K562 (cell line): ENCODE results near the gene ABCC5. TPM values are rescaled to one million over a fixed set of nuclear protein-coding genes. Genes with fewer than 3 reads are reported as not detected.

Experiments used
- ATAC-seq: fragments of 200-7000 bp; cut with Tn5 transposase; 3 replicates; pipeline ENCODE4 v1.9.1; 2020; ENCODE audit warnings: moderate library complexity
- BruUV-seq: library from RNA; stranded (reverse); fragments of 400-500 nt; replicated peaks from 2 replicates; lab custom pipeline; 2021; lab: Mats Ljungman, UMichigan
- CTCF ChIA-PET: fragments of 300-600 bp; formaldehyde crosslinking; extraction: SDS; loops from one replicate; lab custom pipeline; 2021; ENCODE audit warnings: low intra/inter-chr PET ratio; lab: Yijun Ruan, JAX
- POLR2A ChIA-PET: fragments of 300-600, 350-650 bp; sonication (Branson Sonifier 250); formaldehyde crosslinking; extraction: SDS; loops from one replicate; lab custom pipeline; 2021; ENCODE audit warnings: antibody characterized with exemption, inconsistent platforms; lab: Yijun Ruan, JAX
- DNase-seq, 4 experiments: peaks; one replicate each; pipeline versions ENCODE4 v3.0.0 to v3.0.0-alpha.2; 2011 to 2018; ENCODE audit warnings: low spot score in 3 of 4, mixed read lengths in 3 of 4; ENCODE audit errors: extremely low read depth in 1 of 4
- FAIRE-seq: peaks from 2 replicates; lab custom pipeline; 2011; peaks lifted over from hg19 to GRCh38; lab: Jason Lieb, UNC
- H2AFZ ChIP-seq: 2 replicates; pipeline ENCODE4 v1.6.0; 2011; ENCODE audit warnings: low read depth, low read length, control low read depth, inconsistent platforms
- H3K27ac ChIP-seq: fragments of 200-600 bp; 3 replicates; pipeline ENCODE4 v1.8.0; 2011; ENCODE audit warnings: low read depth, mild to moderate bottlenecking, control low read depth, inconsistent platforms, low read length, moderate library complexity, mixed read lengths; ENCODE audit errors: extremely low read depth
- H3K27me3 ChIP-seq, 2 experiments: fragments of 300-600 bp in 1 of 2; 2 replicates in 1 of 2; 3 replicates in 1 of 2; pipeline versions ENCODE4 v1.6.0 to v1.8.0; 2011; ENCODE audit warnings: inconsistent platforms in 2 of 2, low read length in 2 of 2, mild to moderate bottlenecking in 1 of 2, mixed read lengths in 1 of 2, moderate library complexity in 1 of 2; ENCODE audit not compliant: control insufficient read depth in 2 of 2, insufficient read depth in 2 of 2
- H3K36me3 ChIP-seq: fragments of 300-600 bp; 3 replicates; pipeline ENCODE4 v1.8.0; 2011; ENCODE audit warnings: mild to moderate bottlenecking, low read length, inconsistent platforms; ENCODE audit not compliant: control insufficient read depth, insufficient read depth
- H3K4me1 ChIP-seq, 2 experiments: fragments of 200-600 bp in 1 of 2; replicated peaks in 1 of 2; 2 replicates in 1 of 2; 3 replicates in 1 of 2; pipeline versions ENCODE4 v1.5.1 to v1.8.0; 2011; ENCODE audit warnings: inconsistent platforms in 2 of 2, low read length in 2 of 2, mild to moderate bottlenecking in 1 of 2, mixed read lengths in 1 of 2, moderate library complexity in 1 of 2; ENCODE audit not compliant: control insufficient read depth in 2 of 2, insufficient read depth in 2 of 2
- H3K4me2 ChIP-seq: 2 replicates; pipeline ENCODE4 v1.6.1; 2011; ENCODE audit warnings: low read length, control low read depth, inconsistent platforms, mixed read lengths; ENCODE audit not compliant: insufficient read depth
- H3K4me3 ChIP-seq: fragments of 200-600 bp; sonication (generic), shearing (Covaris generic); 2 replicates; pipeline ENCODE4 v1.5.1; 2016; ENCODE audit warnings: control low read depth, inconsistent platforms
- H3K79me2 ChIP-seq: fragments of 200-600 bp; 3 replicates; pipeline ENCODE4 v1.8.0; 2011; ENCODE audit warnings: low read length, inconsistent platforms; ENCODE audit not compliant: control insufficient read depth, insufficient read depth
- H3K9ac ChIP-seq, 2 experiments: 2 replicates each; pipeline versions ENCODE4 v1.6.0 to v1.6.1; 2011; ENCODE audit warnings: low read depth in 2 of 2, low read length in 2 of 2, control low read depth in 1 of 2, inconsistent platforms in 1 of 2, mild to moderate bottlenecking in 1 of 2, mixed read lengths in 1 of 2; ENCODE audit not compliant: insufficient read depth in 1 of 2
- H3K9me1 ChIP-seq: one replicate; pipeline ENCODE4 v1.6.0; 2011; ENCODE audit warnings: inconsistent platforms, mild to moderate bottlenecking, low read length, moderate library complexity; ENCODE audit not compliant: control insufficient read depth, insufficient read depth
- H3K9me3 ChIP-seq: replicated peaks from 2 replicates; pipeline ENCODE4 v1.5.1; 2011; ENCODE audit warnings: low read depth, low read length, inconsistent platforms; ENCODE audit not compliant: control insufficient read depth, insufficient read depth
- H4K20me1 ChIP-seq: replicated peaks from 2 replicates; pipeline ENCODE4 v1.6.1; 2011; ENCODE audit warnings: low read length, inconsistent platforms, mixed read lengths; ENCODE audit not compliant: control insufficient read depth, insufficient read depth
- ARID2 ChIP-seq: fragments of 450-650 bp; IDR thresholded peaks from 2 replicates; pipeline ENCODE4 v1.6.1; 2017; ENCODE audit warnings: antibody characterized with exemption, mild to moderate bottlenecking
- ARID4B ChIP-seq: sonication (generic); formaldehyde crosslinking; IDR thresholded peaks from 2 replicates; pipeline ENCODE4 v1.8.0; 2022; ENCODE audit warnings: mild to moderate bottlenecking, missing genetic modification reagents
- ATF3 ChIP-seq, 2 experiments: fragments of 450-650 bp in 1 of 2; sonication (generic) in 1 of 2; formaldehyde crosslinking in 1 of 2; IDR thresholded peaks in 1 of 2; conservative IDR thresholded peaks in 1 of 2; 2 replicates each; pipeline versions ENCODE4 v1.6.1 to v1.8.1; 2016 to 2023; ENCODE audit warnings: mild to moderate bottlenecking in 2 of 2, moderate library complexity in 2 of 2, inconsistent platforms in 1 of 2, missing genetic modification reagents in 1 of 2
- BDP1 ChIP-seq: IDR thresholded peaks from 3 replicates; pipeline ENCODE4 v1.6.1; 2011; ENCODE audit not compliant: insufficient read length, insufficient read depth
- GTF2F1 ChIP-seq: IDR thresholded peaks from 2 replicates; pipeline ENCODE4 v1.6.1; 2011; ENCODE audit warnings: low read depth, low read length, improper control_type of control experiment
- MCM7 ChIP-seq, 2 experiments: fragments of 450-650 bp; IDR thresholded peaks; 2 replicates each; pipeline ENCODE4 v1.6.1; 2016 to 2018
- MLX ChIP-seq, 2 experiments: fragments of 450-650 bp in 1 of 2; sonication (generic) in 1 of 2; formaldehyde crosslinking; conservative IDR thresholded peaks; 2 replicates each; pipeline versions ENCODE4 v1.4.0 to v1.8.1; 2020 to 2022; ENCODE audit warnings: mild to moderate bottlenecking in 1 of 2, missing genetic modification reagents in 1 of 2
- NCOA4 ChIP-seq: fragments of 450-650 bp; IDR thresholded peaks from 2 replicates; pipeline ENCODE4 v1.6.1; 2018; ENCODE audit warnings: mild to moderate bottlenecking; ENCODE audit not compliant: partially characterized antibody
- PCBP1 ChIP-seq: fragments of 200-400 bp; formaldehyde crosslinking; IDR thresholded peaks from 2 replicates; pipeline ENCODE4 v1.6.1; 2018; ENCODE audit warnings: mild to moderate bottlenecking, low read depth, low read length; ENCODE audit not compliant: poor library complexity, severe bottlenecking
- SIN3B ChIP-seq: fragments of 450-650 bp; IDR thresholded peaks from 2 replicates; pipeline ENCODE4 v1.6.1; 2017; ENCODE audit warnings: low read depth, mild to moderate bottlenecking, moderate library complexity
- SNIP1 ChIP-seq: fragments of 450-650 bp; IDR thresholded peaks from 2 replicates; pipeline ENCODE4 v1.7.1; 2017; ENCODE audit warnings: low read depth, mild to moderate bottlenecking
- THAP7 ChIP-seq: fragments of 250-450 bp; sonication (Bioruptor Pico); IDR thresholded peaks from 2 replicates; pipeline ENCODE4 v1.5.0; 2021
- TOE1 ChIP-seq, 2 experiments: fragments of 450-650 bp in 1 of 2; sonication (generic) in 1 of 2; formaldehyde crosslinking in 1 of 2; IDR thresholded peaks; 2 replicates each; pipeline versions ENCODE4 v1.7.1 to v1.8.0; 2016 to 2022; ENCODE audit warnings: borderline replicate concordance in 2 of 2, mild to moderate bottlenecking in 2 of 2, antibody characterized with exemption in 1 of 2, inconsistent platforms in 1 of 2, low read depth in 1 of 2, missing genetic modification reagents in 1 of 2, moderate library complexity in 1 of 2
- ZNF354B ChIP-seq: fragments of 250-450 bp; sonication (Bioruptor Pico); IDR thresholded peaks from 2 replicates; pipeline ENCODE4 v1.4.0; 2020
- ZNF408 ChIP-seq: fragments of 250-450 bp; sonication (Bioruptor Pico); IDR thresholded peaks from 2 replicates; pipeline ENCODE4 v1.4.0; 2020; ENCODE audit warnings: low read depth, mild to moderate bottlenecking, moderate library complexity
- ZNF431 ChIP-seq: sonication (generic); formaldehyde crosslinking; IDR thresholded peaks from 2 replicates; pipeline ENCODE4 v1.8.0; 2022; ENCODE audit warnings: mild to moderate bottlenecking, missing genetic modification reagents
- ZNF551 ChIP-seq: fragments of 250-450 bp; sonication (Bioruptor Pico); IDR thresholded peaks from 2 replicates; pipeline ENCODE4 v1.5.0; 2021; ENCODE audit warnings: mild to moderate bottlenecking, moderate library complexity
- WGBS: fragments of 100-300 bp; shearing (Covaris generic); methylation state at CpG from one replicate; pipeline ENCODE4 v1.1.6; 2016; ENCODE audit warnings: low coverage, mixed read lengths; ENCODE audit not compliant: insufficient coverage; ENCODE audit errors: missing lambda C conversion rate; 5-methylcytosine and 5-hydroxymethylcytosine counted together
- in situ Hi-C: fragments of 300-500 bp; cut with MboI; formaldehyde crosslinking; loops from 4 replicates; pipeline ENCODE4 v1.15.0; 2018; ENCODE audit warnings: inconsistent platforms, mixed read lengths
- intact Hi-C: fragments of 100-400 bp; cut with micrococcal nuclease; formaldehyde crosslinking; loops from 2 replicates; pipeline ENCODE4 v1.14.2; 2022
- polyA plus RNA-seq, 8 experiments: library from polyadenylated mRNA; depleted of rRNA in 4 of 8; stranded (reverse) in 5 of 8; unstranded in 3 of 8; fragments of >200 nt; fragmentation: Nextera tagmentation in 2 of 8; fragmentation: Illumina TruSeq in 1 of 8; extraction: Ambion mirVana in 2 of 8; extraction: Trizol in 1 of 8; gene quantifications; 2 replicates each; pipeline versions ENCODE4 v1.2.1 to v1.2.3, GENCODE V29; 2011 to 2014; ENCODE audit warnings: inconsistent platforms in 1 of 8, missing spikeins in 1 of 8
- total RNA-seq, 7 experiments: library from RNA; depleted of rRNA in 6 of 7; stranded (reverse); fragments of >200 nt in 6 of 7; fragmentation: Illumina TruSeq in 2 of 7; extraction: Trizol in 2 of 7; gene quantifications; 2 replicates each; pipeline versions ENCODE4 v1.2.1 to v1.2.3, GENCODE V29; 2011 to 2021; ENCODE audit warnings: low replicate concordance in 1 of 7

Gene ABCC5
- total and polyA plus RNA-seq, 9 of the 15 experiments (the other 6 are each of a cell fraction or from before 2014, with no cell fraction given): 22.0 to 53.0 (median 41.9) TPM

- Histone ChIP-seq H3K27ac (no peak overlapping the region), H3K9me1 (no peaks in the 10 kb centered on the region), H4K20me1 (no peaks in the 10 kb centered on the region), H2AFZ (no peak overlapping the region), H3K79me2 (no peaks in the 10 kb centered on the region), H3K27me3 (no peaks in the 10 kb centered on the region), H3K36me3 (peaks cover 77% of the 10 kb centered on the region), H3K9ac (no peak overlapping the region), H3K4me2 (no peak overlapping the region), H3K4me3 (no peak overlapping the region), H3K4me1 (peaks cover 6 to 22% of the 10 kb centered on the region in 2 experiments; a peak in 4 of 5 replicates), H3K9me3 (no peaks in the 10 kb centered on the region)
- ChIA-PET CTCF (no interaction called here), POLR2A (interaction anchor here (0.6 to 0.8 kb wide), 3 partner anchors 15 to 208 kb away, joined by 3 read pairs; no protein-coding TSS in a partner anchor)
- FAIRE-seq (no peak), DNase-seq (no peak), ATAC-seq (no peak)
- BruUV-seq: no TSS peak
- WGBS: 91% methylated on average over 4 of the region's 4 CpGs
- in situ Hi-C loops (no loop called here), intact Hi-C loops (no loop called here)
- TF ChIP-seq ZNF551 (CRISPR knock-in tag): no peak
- no peak for TF ChIP-seq SIN3B
- no peak for TF ChIP-seq MCM7 (IDR thresholded peaks at IDR 0.05)
- TF ChIP-seq ATF3 (IDR thresholded peaks at IDR 0.05): no peak
- TF ChIP-seq ATF3 (CRISPR knock-in tag; conservative IDR thresholded peaks at IDR 0.05): no peak
- no peak for TF ChIP-seq BDP1
- no peak for TF ChIP-seq THAP7 (CRISPR knock-in tag)
- TF ChIP-seq MLX (CRISPR knock-in tag; conservative IDR thresholded peaks at IDR 0.05): no peak
- TF ChIP-seq TOE1 (IDR thresholded peaks at IDR 0.05; ENCODE audit: borderline replicate concordance): no peak
- TF ChIP-seq TOE1 (CRISPR knock-in tag; IDR thresholded peaks at IDR 0.05; ENCODE audit: borderline replicate concordance, low read depth): no peak
- no peak for TF ChIP-seq ZNF431 (CRISPR knock-in tag)
- TF ChIP-seq PCBP1: no peak
- no peak for TF ChIP-seq ZNF408 (CRISPR knock-in tag)
- no peak for TF ChIP-seq ARID4B (CRISPR knock-in tag)
- no peak for TF ChIP-seq ZNF354B (CRISPR knock-in tag)
- no peak for TF ChIP-seq NCOA4
- no peak for TF ChIP-seq GTF2F1
- TF ChIP-seq ARID2: no peak
- no peak for TF ChIP-seq SNIP1
Measured at GRCh38 chr3:183980403-183980802, 37.3 kb downstream of the ABCC5 start.
